A673 (cell line): ENCODE measurements around the gene AFG3L2.

Experiments used
- CTCF ChIP-seq: fragments of 300-800, 200-600 bp; sonication (generic); conservative IDR thresholded peaks from 2 replicates; pipeline ENCODE4 v1.5.1; 2017; ENCODE audit warnings: low read depth, mild to moderate bottlenecking, antibody characterized with exemption, low read length, moderate library complexity, mixed read lengths
- EZH2 ChIP-seq: fragments of 200-600 bp; sonication (generic); IDR thresholded peaks from 2 replicates; pipeline ENCODE4 v1.6.1; 2017; ENCODE audit warnings: borderline replicate concordance, low read depth, mild to moderate bottlenecking, mixed read lengths, antibody characterized with exemption, low read length; ENCODE audit not compliant: poor library complexity, severe bottlenecking

- TF ChIP-seq CTCF (no peak), EZH2 (no peak)
Observed at GRCh38 chr18:12372406-12372805, 4.6 kb downstream of the AFG3L2 start.
